Ovary (tissue), 9 donors: ENCODE results near the gene APLN. TPM values are rescaled to one million over a fixed set of nuclear protein-coding genes. Genes with fewer than 3 reads are reported as not detected.

Source experiments
- DNase-seq, 5 donors: peaks; one replicate each; pipeline ENCODE4 v3.0.0-alpha.2; 2019 to 2020
- H3K27ac ChIP-seq, 2 donors: fragments of 200-600 bp; one replicate each; pipeline versions ENCODE4 v1.5.1 to v1.8.0; 2019 to 2022
- H3K27me3 ChIP-seq: fragments of 200-600 bp; one replicate; pipeline ENCODE4 v1.8.0; 2022
- H3K36me3 ChIP-seq: fragments of 200-600 bp; sonication (generic); one replicate; pipeline ENCODE4 v1.5.1; 2019
- H3K4me1 ChIP-seq: one replicate; pipeline ENCODE4 v1.8.1; 2013; ENCODE audit warnings: mild to moderate bottlenecking, moderate library complexity; ENCODE audit not compliant: insufficient read depth
- H3K4me3 ChIP-seq: fragments of 200-600 bp; sonication (generic); one replicate; pipeline ENCODE4 v1.5.1; 2017
- H3K9me3 ChIP-seq, 2 donors: fragments of 200-600 bp in 1 of 2; sonication (generic) in 1 of 2; one replicate each; pipeline versions ENCODE4 v1.5.1 to v1.8.1; 2013 to 2019; ENCODE audit warnings: mild to moderate bottlenecking in 1 of 2, moderate library complexity in 1 of 2
- CTCF ChIP-seq, 3 donors: fragments of 450-650 bp in 2 of 3; fragments of 200-600 bp in 1 of 3; IDR thresholded peaks; one replicate each; pipeline versions ENCODE4 v1.5.1 to v1.8.0; 2016 to 2022; ENCODE audit warnings: antibody characterized with exemption in 3 of 3, mild to moderate bottlenecking in 1 of 3
- EP300 ChIP-seq: sonication (generic); formaldehyde crosslinking; IDR thresholded peaks from one replicate; pipeline ENCODE4 v1.6.1; 2017; ENCODE audit warnings: antibody characterized with exemption
- POLR2A ChIP-seq: fragments of 450-650 bp; IDR thresholded peaks from one replicate; pipeline ENCODE4 v1.6.1; 2017; ENCODE audit warnings: antibody characterized with exemption, mild to moderate bottlenecking, moderate library complexity
- WGBS, 3 donors: extraction: QIAGEN DNeasy Blood & Tissue Kit in 1 of 3; methylation state at CpG; one replicate each; pipeline versions ENCODE4 v1.1.5 to v1.1.7; 2013 to 2017; 5-methylcytosine and 5-hydroxymethylcytosine counted together
- intact Hi-C, 4 donors: fragments of 100-400 bp; cut with DNase I; formaldehyde crosslinking; loops; one replicate each; pipeline versions ENCODE4 v1.11.0 to v1.15.1; 2022 to 2023
- polyA plus RNA-seq, 2 donors: library from polyadenylated mRNA; stranded (reverse); fragments of 200-250 nt in 1 of 2; fragments of 350-450 nt in 1 of 2; fragmentation: Illumina TruSeq in 1 of 2; extraction: RNeasy Lipid Tissue Mini Kit (QIAGEN cat#74804) in 1 of 2; gene quantifications; one replicate each; pipeline ENCODE4 v1.2.3, GENCODE V29; 2013 to 2014
- total RNA-seq, 7 donors: library from RNA; depleted of rRNA in 2 of 7; stranded (reverse); fragments of >200 nt in 2 of 7; fragmentation: NEBNext Ultra II Directional in 3 of 7; extraction: Animal tissue kit (Norgen Biotek cat#: 25700) in 3 of 7; gene quantifications; one replicate each; pipeline versions ENCODE4 v1.1.0 to v1.2.4, GENCODE V29; 2016 to 2023
- donor health status: DM: no; HTN: no; CAD: no; lungs with moderate emphysema.
- donor health status: DM: no; HTN: no; CAD: no.
- donor health status: Bipolar disorder and iron deficiency.
- donor health status: DM: yes; HTN: yes; CAD: no.
- donor health status: DM: no; HTN: no; CAD: no.
- donor health status: DM: yes; HTN: yes; CAD: no.

The APLN gene
- total and polyA plus RNA-seq, 9 donors, result 0.72 to 14.5 (median 3.4) TPM

DNA sequence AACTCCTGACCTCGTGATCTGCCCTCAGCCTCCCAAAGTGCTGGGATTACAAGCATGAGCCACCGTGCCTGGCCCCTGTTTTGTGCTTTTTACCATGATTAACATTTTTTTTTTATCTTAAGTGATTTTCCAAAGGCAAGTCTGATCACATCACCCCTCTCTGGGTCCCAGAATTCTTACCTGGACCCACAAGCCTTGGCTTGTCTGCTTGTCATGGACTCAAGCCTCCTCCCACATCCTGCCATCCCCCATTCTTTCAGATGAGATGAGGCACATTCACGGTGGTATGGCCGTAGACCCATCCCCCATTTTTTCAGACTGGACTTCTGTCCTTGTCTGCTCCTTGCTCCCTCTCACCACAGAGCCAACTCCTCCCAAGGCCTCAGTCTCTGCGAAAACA, 55.3 kb downstream of the APLN start:
- Histone ChIP-seq H3K4me3 (no peak overlapping the region), H3K4me1 (peaks cover 3% of the 10 kb centered on the region), H3K36me3 (no peaks in the 10 kb centered on the region), H3K9me3 (no peaks in the 10 kb centered on the region), H3K27me3 (no peaks in the 10 kb centered on the region), H3K27ac (no peak overlapping the region)
- no peak for DNase-seq
- TF ChIP-seq POLR2A, result no peak
- no peak for TF ChIP-seq EP300
- no peak for TF ChIP-seq CTCF (IDR thresholded peaks at IDR 0.05)
- intact Hi-C loops, result loop anchor here in 1 of 4 donors (10.0 kb wide), 1 partner anchor 65 kb away; no protein-coding TSS in a partner anchor
- WGBS, 3 donors, result 47 to 57% (median 56%) methylated on average over 5 of the region's 5 CpGs

- Histone ChIP-seq H3K36me3 (no peaks in the 10 kb centered on the region), H3K4me3 (no peak overlapping the region), H3K9me3 (no peaks in the 10 kb centered on the region), H3K4me1 (peaks cover 1% of the 10 kb centered on the region), H3K27ac (no peak overlapping the region), H3K27me3 (no peaks in the 10 kb centered on the region)
- intact Hi-C loops, result loop anchor here in 1 of 4 donors (10.0 kb wide), 1 partner anchor 63 kb away; no protein-coding TSS in a partner anchor
- TF ChIP-seq CTCF (IDR thresholded peaks at IDR 0.05) (no peak), POLR2A (no peak), EP300 (no peak)
- WGBS, 3 donors, result 66 to 70% (median 67%) methylated on average over 5 of the region's 5 CpGs
- no peak for DNase-seq
Observed at GRCh38 chrX:129597905-129598304, 56.9 kb downstream of the APLN start.

DNA sequence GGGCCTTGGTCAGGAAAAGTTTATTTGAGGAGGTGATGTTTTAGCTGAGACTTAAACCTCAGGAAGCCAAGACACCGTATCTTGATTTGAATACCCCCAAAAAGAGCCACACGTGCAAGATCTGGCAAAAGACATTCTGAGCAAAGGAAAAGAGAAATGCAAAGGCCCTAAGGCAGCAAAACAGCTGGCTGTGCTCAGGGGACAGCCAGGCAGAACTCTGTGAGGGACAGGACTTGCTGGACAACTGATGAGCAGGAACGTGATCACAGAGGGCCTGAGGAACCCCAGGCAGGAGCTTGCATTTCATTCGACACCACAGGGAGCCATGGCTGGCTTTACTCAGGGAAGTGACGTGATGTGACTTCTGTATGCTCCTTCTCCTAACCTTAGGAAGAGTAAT, 58.7 kb downstream of the APLN start:
- no peaks in the 10 kb centered on the region for H3K27me3 ChIP-seq
- no peak overlapping the region for H3K4me3 ChIP-seq
- DNase-seq, result no peak
- TF ChIP-seq EP300, result no peak
- TF ChIP-seq POLR2A, result no peak
- no peak for TF ChIP-seq CTCF (IDR thresholded peaks at IDR 0.05)
- 62 to 69% (median 67%) methylated on average over 5 of the region's 5 CpGs for WGBS, 3 donors
- H3K9me3 ChIP-seq, result no peaks in the 10 kb centered on the region
- H3K4me1 ChIP-seq, result peaks cover 4% of the 10 kb centered on the region
- no peak overlapping the region for H3K27ac ChIP-seq
- intact Hi-C loops, result loop anchor here in 1 of 4 donors (10.0 kb wide), 1 partner anchor 61 kb away; no protein-coding TSS in a partner anchor
- H3K36me3 ChIP-seq, result no peaks in the 10 kb centered on the region

Other genes with a start within 250 kb of the APLN start
- gene SMARCA1, start 131.5 kb downstream of the APLN start, total RNA-seq, result 100 to 1,000 TPM in 2 of 7 donors, 10 to 100 TPM in 5; 51.6 to 124 (median 69.9) TPM
- 10 to 100 TPM; 47.5 to 67.1 TPM for gene SMARCA1, start 131.5 kb downstream of the APLN start, polyA plus RNA-seq
- gene OCRL, start 114.7 kb downstream of the APLN start, total RNA-seq, result 10 to 100 TPM; 14.8 to 54.8 (median 32.5) TPM
- gene OCRL, start 114.7 kb downstream of the APLN start, polyA plus RNA-seq, result 10 to 100 TPM; 23.3 to 49.8 TPM
- 1 to 10 TPM in 5 of 7 donors, under 1 TPM in 2; 0.28 to 6.4 (median 1.4) TPM for gene XPNPEP2, start 84.0 kb upstream of the APLN start, total RNA-seq
- 1 to 10 TPM in 1 of 2 donors, under 1 TPM in 1; 0.58 to 4.0 TPM for gene XPNPEP2, start 84.0 kb upstream of the APLN start, polyA plus RNA-seq
- 1 to 10 TPM; 1.9 to 7.2 (median 3.3) TPM for gene SASH3, start 125.0 kb upstream of the APLN start, total RNA-seq
- 1 to 10 TPM; 1.8 to 8.2 TPM for gene SASH3, start 125.0 kb upstream of the APLN start, polyA plus RNA-seq
- gene ZDHHC9, start 188.9 kb upstream of the APLN start, total RNA-seq, result 10 to 100 TPM in 6 of 7 donors, 1 to 10 TPM in 1; 8.9 to 27.8 (median 16.6) TPM
- gene ZDHHC9, start 188.9 kb upstream of the APLN start, polyA plus RNA-seq, result 10 to 100 TPM in 1 of 2 donors, 1 to 10 TPM in 1; 8.3 to 34.6 TPM